HG02870 (cell line): ENCODE results near the gene NT5M.

Experiments
- ATAC-seq: cut with Tn5 transposase; IDR thresholded peaks from one replicate; pipeline ENCODE4 v1.9.1; 2021; ENCODE audit warnings: mild to moderate bottlenecking, moderate library complexity; ENCODE audit not compliant: unreplicated experiment

NT5M gene

DNA sequence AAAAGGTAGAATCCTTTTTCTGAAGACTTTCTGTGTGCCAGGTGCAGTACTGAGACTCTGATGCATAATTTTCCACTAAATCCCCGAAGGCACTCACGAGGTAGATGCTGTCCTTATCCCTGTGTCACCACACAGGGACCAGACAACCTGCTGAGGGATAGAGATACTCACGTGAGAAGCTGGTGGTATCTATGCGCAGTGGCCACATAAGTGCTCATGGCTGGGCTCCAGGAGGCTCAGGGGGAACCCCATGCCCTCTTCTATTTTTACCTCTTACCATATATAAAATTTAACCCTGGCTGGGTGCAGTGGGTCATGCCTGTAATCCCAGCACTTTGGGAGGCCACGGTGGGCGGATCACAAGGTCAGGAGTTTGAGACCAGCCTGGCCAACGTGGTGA, 38.3 kb downstream of the NT5M start:
- no peak for ATAC-seq

DNA sequence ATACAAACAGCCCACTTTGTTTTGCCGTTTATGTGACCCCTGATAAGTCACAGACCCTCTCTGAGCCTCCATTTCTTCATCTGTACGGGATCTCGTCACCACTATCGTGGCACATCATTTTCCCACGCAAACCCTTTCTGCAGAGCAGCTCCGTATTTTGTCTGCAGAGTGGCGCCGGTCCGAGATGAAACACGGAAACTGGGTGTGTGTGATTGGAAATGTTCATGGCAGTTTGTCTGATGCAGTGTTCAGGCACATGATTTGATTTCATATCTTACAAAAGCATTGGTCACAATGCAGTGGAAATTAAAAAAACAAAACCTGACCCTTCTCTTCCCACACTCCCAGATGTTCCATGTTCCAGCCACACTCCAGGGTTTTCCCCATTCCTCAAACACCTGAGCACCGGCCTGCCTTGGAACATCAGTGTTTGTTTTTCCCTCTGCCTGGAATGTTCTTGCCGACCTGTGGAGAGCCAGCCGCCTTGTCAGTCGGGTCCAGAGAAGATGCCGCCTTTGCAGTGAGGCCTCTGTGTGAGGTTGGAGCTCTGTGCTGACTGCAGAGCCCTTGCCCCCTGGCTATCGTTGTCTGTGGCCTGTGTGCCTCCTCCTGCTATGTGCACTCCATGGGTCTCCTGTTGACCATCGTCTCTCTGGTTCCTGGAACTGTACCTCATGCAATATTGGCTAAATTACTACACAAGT, 39.2 kb downstream of the NT5M start:
- ATAC-seq = no peak

DNA sequence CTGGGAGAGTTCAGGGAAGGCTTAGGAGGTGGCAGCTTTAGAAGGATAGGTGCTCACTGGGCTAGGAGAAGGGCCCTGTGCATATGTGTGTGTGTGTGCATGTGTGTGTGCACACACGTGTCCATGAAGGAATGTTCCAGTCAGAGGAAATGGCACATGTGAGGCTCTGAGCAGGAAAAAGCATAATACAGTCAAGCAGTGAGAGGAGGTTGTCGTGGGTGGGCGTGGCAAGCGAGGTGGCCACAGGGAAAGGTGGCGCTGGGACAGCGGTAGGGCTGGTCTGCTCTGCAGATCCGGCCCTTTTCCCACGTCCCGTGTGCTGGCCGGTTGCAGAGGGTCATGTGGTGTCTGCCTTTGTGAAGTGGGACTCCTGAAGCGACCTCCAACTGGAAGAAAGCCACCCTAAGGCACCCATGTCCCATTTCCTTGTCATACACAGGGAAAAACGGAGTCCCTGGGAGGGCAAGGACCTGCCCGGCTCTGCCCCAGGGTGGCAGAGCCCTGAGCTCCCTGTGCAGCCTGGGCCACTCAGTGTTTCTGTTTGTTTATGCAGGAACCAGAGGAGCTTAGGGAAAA, 40.1 kb downstream of the NT5M start:
- no peak for ATAC-seq

DNA sequence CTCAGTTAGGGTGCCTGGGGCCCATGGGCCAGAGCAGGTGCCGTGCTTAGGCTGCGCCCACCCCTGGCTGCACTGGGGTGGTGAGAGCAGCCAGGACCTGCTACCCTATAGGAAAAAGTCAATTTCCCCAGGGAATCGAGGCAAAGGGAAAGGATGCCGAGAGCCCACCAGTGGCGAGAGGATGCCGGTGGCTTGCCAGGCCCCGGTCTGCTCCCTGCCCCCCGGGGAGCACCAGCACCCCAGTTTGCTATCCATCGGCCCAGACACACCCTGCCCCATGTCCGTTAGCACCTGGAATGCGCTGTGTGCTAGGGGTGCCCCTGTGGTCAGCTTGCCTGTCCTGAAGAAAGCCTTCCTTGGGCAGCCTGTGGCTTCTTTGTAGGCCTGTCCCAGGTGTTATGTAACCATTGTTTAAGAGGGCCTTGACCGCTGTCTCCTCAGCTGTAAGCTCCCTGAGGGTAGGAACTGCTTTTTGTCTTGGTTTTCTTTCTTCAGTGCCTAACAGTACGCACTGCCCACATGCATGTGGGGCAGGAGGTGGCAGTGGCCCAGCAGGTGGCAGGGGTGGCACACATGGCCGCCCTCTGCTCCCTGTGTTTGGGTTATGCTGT, 40.8 kb downstream of the NT5M start:
- ATAC-seq = no peak

DNA sequence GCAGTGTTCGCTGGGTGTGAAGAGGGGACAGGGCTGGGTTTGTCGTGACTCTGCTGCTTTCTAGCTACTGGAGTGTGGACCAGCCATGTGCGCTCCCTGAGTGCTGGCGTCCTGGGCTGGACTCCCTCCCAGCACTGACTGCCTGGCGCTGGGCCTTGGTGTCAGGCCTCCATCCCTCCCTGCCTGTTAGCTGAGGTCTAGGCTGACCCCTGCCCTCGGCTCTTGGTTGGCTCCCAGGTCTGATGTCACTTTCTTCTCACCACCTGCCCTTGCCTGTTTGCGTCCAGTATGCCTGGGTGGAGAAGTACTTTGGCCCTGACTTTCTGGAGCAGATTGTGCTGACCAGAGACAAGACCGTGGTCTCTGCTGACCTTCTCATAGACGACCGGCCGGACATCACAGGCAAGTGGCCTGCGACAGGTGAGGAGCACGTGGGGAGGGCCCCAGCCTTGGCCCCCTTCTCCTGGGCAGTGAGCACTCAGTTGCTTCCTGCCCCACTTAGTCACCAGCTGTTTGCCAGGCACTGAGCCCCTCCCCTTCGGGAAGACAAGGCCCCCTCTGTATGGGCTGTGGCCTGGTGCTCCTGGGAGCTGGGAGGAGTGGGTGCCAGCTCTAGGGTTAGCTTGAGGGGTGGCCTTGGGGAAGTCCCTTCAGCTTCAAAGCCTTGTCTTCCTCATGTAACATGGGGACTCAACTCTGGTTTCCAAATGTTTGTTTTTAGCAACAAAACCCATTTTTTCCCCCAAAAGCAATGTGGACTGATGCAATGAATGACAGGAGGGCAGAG, 41.5 kb downstream of the NT5M start:
- no peak for ATAC-seq

DNA sequence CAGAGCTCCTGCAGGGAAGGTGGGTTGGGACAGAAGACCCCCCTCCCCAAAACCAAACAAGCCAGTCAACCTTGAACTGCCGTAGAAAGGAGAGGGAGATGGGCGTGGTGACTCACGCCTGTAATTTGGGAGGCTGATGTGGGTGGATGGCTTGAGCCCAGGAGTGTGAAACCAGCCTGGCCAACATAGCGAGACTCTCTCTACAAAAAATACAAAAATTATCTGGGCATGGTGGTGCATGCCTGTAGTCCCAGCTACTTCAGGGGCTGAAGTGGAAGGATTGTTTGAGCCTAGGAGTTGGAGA, 42.1 kb downstream of the NT5M start:
- ATAC-seq = no peak

DNA sequence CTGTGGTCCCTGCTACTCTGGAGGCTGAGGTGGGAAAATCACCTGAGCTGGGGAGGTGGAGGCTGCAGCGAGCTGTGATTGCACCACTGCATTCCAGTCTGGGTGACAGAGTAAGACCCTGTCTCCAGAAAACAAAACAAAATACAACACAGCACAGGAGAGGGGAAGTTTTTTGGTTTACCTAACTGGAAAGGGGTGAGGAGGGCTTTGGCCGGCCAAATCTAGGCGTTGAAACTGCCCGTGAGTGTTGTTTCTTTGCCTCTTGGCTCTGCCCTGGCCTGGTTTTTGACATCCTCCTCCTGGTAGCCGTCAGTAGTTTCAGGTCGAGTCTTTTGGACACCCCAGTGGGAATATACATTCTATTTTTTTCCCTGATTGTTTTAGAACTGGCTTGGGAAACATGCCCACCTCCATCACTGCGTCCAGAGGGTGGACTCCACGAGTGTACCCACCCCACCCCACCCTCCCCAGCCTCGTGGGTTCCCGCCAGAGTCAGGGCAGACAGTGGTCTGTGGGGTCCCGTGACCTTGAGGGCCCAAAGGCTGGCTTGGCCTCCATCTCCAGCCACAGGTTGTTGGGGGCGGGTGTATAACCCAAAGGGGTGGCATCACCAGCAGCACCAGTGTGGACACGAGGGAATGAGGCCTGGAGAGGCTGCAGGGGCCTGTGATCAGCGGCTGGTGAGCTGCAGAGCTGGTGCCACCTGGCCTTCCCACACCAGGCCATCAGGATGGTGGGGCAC, 42.7 kb downstream of the NT5M start:
- ATAC-seq = no peak

DNA sequence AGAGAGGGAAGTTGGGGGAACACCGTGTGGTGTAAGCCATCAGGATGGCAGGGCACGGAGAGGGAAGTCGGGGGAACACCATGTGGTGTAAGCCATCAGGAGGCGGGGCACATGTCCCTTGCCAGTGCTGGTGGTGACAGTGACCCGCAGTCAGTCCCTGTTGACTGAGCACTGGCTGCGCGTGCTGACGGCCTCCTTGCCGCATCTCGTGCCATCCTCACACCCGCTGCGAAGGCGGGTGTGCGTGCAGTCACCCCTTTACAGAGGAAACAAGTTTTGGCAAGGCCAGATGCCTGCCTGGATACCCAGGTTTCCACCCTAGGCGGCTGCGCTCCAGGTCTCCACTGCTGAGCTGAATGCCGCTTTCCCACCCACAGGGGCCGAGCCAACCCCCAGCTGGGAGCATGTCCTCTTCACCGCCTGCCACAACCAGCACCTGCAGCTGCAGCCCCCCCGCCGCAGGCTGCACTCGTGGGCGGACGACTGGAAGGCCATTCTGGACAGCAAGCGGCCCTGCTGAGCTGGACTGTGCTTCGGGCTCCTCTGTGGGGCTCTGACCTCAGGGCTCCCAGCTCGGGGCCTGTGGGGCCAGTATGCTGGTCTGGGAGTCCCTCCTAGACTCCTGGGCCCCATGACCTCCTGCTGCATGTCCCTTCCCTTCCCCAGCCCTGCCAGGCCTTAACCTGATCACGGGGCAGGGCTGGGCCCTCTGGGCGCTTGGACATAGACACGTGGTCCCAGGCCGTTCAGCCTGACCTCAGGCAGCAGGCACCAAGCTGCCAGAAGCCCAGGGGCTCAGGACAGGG, 43.5 kb downstream of the NT5M start:
- no peak for ATAC-seq

DNA sequence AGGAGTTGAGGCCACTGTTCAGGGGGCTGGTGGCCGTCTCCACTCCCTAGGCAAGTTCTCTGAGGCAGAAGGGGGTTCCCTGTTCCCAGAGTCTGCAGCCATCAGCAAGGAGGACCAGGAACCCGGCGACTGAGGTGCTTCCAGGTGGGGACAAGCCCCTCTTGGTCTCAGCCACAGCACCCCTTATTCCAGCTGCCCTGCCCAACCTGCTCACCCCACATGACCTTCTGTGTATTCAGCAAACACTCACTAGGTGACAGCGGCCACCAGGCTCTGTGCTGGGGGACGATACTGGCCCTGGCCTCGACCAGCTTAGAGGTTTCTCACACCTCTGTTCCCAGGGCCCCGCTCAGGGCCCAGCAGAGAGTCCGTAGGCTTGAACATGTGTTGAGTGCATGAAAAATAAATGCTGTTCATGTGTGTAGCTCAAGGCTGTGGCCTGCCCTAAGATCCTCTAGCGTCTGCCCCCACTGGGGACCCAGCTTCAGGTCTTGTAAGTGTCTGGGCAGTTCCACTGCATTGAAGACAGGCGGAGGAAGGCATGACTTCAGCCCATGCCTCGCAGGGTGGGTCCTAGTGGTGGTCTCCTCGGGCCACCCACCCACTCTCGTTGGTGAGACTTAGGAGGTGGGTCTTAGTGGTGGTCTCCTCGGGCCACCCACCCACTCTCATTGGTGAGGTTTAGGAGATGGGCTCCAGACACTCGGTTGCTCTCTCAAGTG, 44.2 kb downstream of the NT5M start:
- ATAC-seq = no peak

DNA sequence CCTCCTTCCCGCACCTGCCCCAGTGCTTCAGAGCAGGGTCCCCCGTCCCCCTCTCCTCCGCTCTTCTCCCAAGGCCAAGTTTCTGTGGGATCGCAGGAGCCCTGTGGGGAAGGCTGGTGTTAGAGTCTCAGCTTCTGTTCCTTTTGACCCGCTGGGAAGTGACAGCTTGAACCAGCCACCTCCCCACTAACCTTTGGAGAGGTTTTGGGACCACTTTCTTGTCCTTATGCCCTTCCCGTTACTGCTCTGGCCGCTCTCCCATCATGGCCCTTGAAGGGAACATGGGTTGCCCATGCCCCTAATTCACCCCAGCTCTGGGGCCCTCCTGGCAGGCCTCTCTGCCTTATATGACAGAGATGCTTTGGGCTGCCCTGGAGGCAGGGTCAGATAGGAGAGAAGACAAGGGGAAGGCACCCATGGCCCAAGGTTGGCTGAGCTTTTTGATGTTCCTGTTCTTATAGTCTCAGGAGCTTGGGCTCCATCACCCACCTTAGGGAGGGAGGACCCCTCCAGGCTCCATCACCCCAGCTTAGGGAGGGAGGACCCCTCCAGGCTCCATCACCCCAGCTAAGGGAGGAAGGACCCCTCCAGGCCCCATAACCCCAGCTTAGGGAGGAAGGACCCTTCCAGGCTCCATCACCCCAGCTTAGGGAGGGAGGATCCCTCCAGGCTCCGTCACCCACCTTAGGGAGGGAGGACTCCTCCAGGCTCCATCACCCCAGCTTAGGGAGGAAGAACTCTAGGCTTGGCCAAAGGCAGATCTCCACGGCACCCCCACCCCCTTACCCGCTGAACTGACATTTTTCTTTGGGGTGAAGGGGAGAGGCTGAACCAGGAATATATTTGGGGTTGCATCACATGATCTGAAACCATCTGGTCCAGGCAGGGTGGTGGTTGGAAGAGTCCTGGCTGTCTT, 45.0 kb downstream of the NT5M start:
- no peak for ATAC-seq

DNA sequence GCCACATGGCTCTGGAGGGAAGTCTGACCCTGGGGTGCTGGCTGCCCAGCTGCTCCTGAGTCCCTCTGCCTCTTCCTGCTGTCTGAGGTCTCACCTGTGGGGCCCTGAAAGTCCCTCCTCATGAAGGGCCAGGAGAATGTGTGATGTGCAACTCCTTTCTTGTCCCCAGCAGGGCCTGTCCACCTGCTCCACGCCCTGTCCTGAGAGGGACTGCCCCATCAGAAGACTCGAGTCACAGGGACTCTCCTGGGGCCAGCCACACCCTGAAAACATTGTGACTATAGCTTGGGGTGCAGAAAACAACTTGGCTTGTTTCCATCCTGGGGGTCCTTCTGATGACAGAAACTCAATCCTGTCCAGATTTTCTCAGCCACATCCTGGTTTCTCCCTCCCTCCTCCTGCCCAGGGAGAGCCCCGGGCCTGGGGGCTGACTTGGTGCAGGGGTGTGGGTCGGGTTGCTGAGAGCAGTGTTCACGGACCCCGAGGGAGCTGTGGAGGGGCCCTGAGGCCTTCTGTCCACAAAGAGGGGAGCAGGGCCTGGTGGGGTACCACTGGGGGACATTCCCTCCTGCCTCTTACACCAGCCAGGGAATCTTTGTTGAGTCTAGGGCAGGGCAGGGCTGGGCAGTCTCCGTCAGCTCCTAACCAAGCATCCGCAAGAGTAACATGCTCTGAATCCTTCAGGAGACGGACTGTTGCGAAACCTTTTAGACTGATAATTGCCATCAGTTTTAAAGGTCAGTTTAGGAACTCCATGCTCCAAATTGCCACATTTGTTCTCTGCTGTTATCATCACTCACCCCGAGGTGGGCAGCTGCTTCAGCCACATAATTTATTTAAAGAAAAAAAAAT, 45.9 kb downstream of the NT5M start:
- no peak for ATAC-seq

DNA sequence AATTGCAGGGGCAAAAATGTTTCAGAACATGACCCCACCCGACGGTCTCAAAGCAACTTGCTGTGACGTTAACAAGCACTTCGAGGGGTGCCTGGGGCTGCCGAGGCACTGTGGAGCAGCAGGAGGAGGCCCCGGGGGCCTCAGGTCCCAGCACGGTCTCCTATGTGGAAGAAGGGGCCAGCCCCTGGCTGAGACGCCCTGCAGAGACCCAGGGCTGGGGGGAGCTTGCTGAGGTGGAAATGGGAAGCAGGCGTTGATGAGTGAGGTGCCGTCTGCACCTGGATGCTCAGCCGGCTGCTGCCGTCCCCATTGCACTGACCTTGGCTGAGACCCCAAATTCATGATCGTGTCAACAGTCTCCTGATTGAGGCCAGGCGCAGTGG, 46.5 kb downstream of the NT5M start:
- ATAC-seq = no peak

DNA sequence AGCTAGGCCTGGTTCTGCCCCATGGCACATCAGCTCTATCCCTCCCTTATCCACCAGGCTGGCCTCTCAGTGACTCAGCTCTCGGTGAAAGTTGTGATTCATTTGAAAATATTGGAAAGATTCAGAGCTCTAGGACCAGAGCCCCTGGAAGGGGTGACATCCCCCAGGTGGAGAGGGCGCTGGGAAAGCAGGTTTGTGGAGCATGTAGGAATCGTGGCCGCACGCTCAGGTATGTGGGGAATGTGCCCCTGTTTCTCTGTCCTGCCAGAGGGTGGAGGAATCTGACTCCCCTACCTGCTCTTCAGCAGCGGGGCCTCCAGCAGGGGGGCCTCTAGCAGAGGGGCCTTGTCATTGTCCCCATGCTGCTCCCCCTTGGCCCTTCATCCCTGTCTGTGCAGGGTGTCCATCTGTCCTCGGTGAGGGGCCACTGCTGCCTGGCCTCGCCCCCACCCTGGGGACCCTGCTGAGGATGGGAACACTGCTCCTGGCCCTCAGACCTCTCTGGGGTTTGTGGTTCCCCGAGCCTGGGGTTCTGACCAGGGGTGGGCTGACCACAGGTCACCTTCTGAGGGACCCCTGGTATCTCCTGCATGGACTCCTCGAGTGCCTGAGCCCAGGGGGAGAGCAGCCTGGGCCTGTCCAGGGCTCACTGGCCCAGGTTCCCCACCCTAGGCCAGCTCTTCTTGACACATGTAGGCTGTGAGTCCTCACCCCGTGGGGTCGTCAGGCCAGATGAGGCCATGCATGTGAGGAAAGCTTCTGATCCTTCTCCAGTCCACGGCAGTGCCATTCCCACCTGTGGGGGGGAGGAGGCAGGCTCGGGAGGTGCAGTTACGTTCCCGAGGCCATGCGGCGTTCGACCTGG, 47.5 kb downstream of the NT5M start:
- no peak for ATAC-seq

DNA sequence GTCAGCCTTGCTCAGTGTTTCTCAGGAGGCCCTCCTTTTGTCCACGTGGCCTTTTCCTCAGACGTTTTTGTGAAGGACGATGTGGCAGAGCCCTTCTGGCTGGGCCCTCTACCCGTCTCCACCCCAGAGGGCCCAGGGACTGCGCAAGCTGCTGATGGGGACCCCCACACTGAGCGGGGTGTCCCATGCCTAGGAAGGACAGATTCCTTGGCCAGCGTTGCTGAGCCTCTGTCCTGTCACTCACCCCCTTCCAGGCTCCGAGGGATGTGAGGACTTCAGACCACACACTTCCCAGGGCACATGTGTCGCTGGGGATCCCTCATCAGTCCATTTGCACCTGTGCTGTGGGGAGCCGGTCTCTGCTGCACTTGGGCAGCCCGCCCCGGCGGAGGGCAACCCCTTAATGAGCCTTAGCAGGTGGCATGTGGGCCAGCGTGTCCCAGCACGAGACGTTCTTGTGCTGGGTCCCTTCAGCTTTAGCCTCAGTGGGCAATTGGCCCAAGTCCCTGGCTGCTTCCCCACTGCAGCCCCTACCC, 48.3 kb downstream of the NT5M start:
- no peak for ATAC-seq

DNA sequence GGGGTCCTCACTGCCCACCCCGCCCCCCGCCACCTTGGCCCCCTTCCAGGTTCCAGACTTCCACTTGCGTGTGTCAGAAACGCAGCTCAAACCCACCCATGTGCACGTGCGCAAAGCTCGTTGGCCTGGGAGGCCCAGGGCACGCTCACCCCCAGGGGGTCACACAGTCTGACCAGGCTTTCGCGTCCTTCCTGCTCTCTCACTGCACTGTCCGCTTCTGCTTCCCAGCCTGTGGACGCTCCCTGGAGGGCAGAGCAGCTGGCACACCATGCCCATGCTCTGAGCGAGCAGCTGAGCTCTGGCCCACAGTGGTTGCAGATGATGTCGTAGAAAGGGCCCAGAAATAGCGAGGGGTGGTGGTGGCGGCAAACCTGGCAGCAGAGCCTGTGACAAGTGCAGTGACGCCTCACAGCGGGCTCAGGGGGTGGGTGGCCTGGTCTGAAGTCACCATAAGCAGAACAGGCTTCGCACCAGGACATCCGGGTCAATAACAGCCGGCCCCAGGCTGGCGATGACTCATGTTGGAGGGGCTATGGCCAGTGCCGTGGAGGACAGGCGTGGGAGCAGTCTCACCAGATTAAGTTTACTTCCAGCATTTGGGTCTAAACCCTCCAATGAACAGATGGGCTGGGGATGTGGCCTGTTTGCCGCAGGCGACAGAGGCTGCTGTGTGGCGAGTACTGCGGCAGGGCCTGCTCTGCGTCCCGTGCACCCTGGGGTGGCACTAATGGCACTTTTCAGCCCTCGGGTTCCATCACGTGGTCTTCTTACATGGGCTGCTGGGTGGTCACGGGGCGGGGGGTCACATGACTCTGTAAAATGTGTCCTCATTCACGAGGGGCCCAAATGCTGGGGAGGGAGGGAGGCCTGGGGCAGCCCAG, 49.0 kb downstream of the NT5M start:
- ATAC-seq = no peak
